GM18507 (cell line): Measurements from ENCODE around the gene IL5.
"Not testable (repeated sequence)": the region's sequence is repeated elsewhere in the genome, so short reads cannot be mapped to it uniquely, and the experiment has no call there.

Experiments
- DNase-seq: peaks from one replicate; pipeline ENCODE4 v3.0.0; 2011; ENCODE audit warnings: low read depth; ENCODE audit not compliant: insufficient read length; ENCODE audit errors: extremely low spot score
- FAIRE-seq: peaks from 2 replicates; lab custom pipeline; 2011; peaks lifted over from hg19 to GRCh38; lab: Jason Lieb, UNC

Gene IL5

GRCh38 chr5:132540149-132540548, 3.2 kb downstream of the IL5 start:
- no peak for FAIRE-seq
- DNase-seq = no peak

GRCh38 chr5:132539716-132540115, 3.6 kb downstream of the IL5 start:
- DNase-seq (no peak), FAIRE-seq (no peak)

GRCh38 chr5:132530946-132531345, 12.4 kb downstream of the IL5 start:
- FAIRE-seq = no peak

GRCh38 chr5:132528866-132529634, 14.3 kb downstream of the IL5 start:
- no peak for FAIRE-seq
- no peak for DNase-seq

More at GRCh38 chr5:132530946-132531345, 12.4 kb downstream of the IL5 start:
- no peak for DNase-seq

GRCh38 chr5:132528021-132528420, 15.3 kb downstream of the IL5 start:
- DNase-seq (no peak), FAIRE-seq (no peak)

GRCh38 chr5:132526974-132527564, 16.3 kb downstream of the IL5 start:
- DNase-seq = no peak
- no peak for FAIRE-seq

GRCh38 chr5:132526290-132526973, 16.9 kb downstream of the IL5 start:
- peak; percentile 32 for DNase-seq
- FAIRE-seq = peak; percentile 90

- peak; percentile 49 for DNase-seq
- peak; percentile 97 for FAIRE-seq
These were observed 18.0 kb downstream of the IL5 start for GRCh38 chr5:132525299-132525724.

GRCh38 chr5:132524877-132525276, 18.4 kb downstream of the IL5 start:
- not testable (repeated sequence) for DNase-seq, FAIRE-seq

- FAIRE-seq, DNase-seq: not testable (repeated sequence)
These were observed 21.3 kb downstream of the IL5 start for GRCh38 chr5:132522067-132522466.

- FAIRE-seq, DNase-seq: not testable (repeated sequence)
These were observed 29.5 kb downstream of the IL5 start for GRCh38 chr5:132513618-132514336.

GRCh38 chr5:132510076-132510475, 33.2 kb downstream of the IL5 start:
- DNase-seq (no peak), FAIRE-seq (peak; percentile 39)

- DNase-seq (no peak), FAIRE-seq (peak; percentile 71)
These were observed 37.1 kb downstream of the IL5 start for GRCh38 chr5:132506094-132506692.

GRCh38 chr5:132505641-132506040, 37.7 kb downstream of the IL5 start:
- DNase-seq (no peak), FAIRE-seq (no peak)

GRCh38 chr5:132504746-132505145, 38.6 kb downstream of the IL5 start:
- FAIRE-seq (no peak), DNase-seq (no peak)

GRCh38 chr5:132503244-132503643, 40.1 kb downstream of the IL5 start:
- FAIRE-seq (no peak), DNase-seq (no peak)

GRCh38 chr5:132501961-132502931, 41.1 kb downstream of the IL5 start:
- no peak for FAIRE-seq
- no peak for DNase-seq

- no peak for FAIRE-seq
These were observed 41.7 kb downstream of the IL5 start for GRCh38 chr5:132501629-132501956.

More at GRCh38 chr5:132501629-132501956, 41.7 kb downstream of the IL5 start:
- DNase-seq = no peak
